ENCODE measurements around the gene CCL5.

The CCL5 gene

DNA sequence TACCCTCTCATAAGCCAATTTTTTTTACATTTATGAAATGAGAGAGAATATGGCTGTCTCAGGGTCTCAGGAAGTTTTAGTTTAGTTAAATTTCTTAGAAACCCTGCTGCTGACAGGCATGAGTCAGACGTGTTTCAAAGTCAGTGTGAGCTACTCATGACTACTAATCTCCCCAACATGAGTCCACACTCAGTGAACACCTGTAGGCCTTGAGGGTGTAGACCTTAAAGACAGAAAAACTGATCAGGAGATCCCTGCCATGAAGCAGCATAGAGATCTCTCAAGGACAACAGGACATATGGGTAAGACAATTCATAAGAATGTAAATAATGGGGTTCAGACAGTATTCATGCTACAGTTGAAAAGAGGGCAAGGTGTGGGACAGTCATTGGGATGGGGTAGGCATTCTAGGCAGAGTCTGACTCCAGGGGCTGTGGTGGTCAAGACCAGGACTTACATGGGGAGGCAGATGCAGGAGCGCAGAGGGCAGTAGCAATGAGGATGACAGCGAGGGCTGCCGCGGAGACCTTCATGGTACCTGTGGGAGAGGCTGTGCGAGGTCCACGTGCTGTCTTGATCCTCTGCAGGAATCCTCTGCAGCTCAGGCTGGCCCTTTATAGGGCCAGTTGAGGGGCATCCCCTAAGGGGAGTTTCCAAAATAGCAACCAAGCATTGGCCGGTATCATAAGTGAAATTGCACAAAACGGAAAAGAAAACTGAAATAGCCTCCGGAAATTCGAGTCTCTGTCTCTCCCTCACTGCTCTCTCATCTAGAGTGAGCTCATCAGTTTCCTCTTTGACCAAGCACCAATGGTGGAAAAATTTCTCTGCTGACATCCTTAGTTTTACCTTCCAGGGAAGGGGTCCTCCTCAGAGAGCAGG, at the start of gene CCL5:
TSS of gene CCL5 (minus strand) at position 588 of the 882 bp plus-strand sequence.
- no peak for DNase-seq

DNA sequence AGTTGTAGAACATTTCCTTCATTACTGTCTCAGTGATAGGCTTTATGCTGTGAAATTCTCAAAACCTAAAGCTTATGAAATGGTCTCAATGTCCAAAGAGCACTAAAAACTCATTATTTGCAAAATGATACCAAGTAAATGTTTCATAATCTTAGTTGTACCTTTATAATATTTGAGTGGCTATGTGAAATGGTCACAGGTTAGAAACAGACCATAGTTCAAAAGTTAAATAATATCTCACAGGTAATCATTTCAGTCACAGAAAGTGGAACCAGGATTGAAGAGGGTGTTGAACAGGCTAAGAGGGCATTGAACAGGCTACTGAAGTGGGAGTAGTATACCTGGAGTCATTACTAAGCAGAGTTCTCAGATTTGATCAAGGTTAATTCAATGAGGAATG, 47.6 kb upstream of the CCL5 start:
- DNase-seq = no peak

DNA sequence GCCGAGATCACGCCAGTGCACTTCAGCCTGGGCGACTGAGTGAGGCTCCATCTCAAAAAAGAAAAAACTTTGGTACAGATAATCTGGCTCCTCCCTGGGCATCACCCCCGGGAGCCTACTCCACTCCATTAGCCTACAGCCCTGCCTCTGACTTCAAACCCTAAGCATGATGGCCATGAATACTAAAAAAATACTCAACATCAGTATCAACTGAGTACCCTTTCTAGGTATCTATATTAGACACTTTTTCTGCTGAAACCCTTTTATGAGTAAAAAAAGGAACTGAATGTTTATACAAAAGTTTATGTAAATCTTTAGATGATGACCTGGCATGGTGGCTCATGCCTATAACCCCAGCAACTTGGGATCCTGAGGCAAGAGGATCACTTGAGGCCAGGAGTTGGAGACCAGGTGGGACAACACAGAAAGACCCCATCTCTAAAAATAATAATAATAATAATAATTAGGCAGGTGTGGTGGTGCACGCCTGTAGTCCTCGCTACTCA, 43.5 kb upstream of the CCL5 start:
- DNase-seq = no peak

DNA sequence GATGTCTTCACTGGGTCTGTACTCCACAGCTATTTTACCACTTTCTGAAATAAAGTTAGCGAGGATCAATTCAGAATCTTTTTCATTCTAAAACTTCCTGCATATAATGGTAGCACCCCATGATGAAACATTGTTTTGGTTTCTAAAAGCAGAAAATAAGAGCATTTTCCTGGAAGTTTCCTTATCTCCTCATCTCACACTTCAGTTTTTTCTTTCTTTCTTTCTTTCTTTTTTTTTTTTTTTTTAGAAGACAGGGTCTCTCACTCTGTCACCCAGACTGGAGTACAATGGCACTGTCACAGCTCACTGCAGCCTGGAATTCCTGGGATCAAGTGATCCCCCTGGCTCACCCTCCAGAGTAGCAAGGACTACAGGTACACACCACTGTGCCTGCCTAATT, 40.1 kb upstream of the CCL5 start:
- DNase-seq = no peak

DNA sequence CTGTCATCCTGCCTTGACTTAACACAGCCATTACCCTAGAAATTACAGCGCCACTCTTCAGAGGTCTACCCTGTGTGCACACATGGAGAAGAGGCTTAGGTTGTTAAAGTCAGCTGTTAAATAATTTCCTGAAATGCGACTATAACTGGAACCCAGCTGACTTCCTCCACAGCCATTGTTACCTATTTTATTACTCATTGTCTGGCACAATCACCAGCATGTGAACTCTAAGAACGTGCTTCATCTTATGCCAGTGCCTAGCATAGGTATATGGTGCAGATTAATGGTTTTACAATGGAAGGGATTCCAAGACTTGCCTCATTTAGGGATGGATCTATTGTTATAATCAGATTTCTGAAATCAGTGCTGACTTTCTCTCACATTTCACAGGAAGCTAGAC, 38.5 kb upstream of the CCL5 start:
- no peak for DNase-seq

DNA sequence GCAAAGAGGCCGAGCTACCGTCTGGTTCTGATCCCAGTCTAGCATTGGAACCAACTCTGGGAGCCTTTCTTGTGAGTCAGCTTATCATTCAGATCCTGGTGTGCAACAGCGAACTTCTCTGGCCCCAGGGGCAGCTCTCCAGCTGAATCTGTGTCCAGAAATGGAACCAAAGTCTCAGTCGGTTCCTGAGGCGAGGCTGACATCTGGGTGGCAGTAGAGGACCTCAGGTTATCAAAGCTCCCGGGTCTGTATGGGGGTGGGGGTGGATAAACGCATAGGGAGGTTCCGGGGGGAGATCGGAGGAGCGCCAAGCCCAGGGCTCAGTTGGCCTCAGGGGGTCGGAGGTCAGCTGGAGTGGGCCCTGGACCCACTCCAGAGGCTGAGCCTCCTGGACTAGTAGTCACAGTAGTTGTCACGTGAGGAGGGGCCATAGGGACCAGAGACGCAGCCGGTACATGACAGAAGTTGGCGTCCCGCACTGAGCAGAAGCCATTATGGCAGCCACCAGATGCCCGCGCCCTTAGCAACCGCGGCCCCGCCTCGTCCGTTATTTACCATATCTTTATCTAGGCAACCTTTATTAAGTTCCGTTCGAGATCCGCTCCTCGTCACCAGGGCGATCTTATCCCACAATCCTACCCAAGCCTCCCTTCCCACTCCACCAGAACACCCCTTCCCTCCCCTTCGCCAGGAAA, 37.5 kb upstream of the CCL5 start:
- DNase-seq = no peak

DNA sequence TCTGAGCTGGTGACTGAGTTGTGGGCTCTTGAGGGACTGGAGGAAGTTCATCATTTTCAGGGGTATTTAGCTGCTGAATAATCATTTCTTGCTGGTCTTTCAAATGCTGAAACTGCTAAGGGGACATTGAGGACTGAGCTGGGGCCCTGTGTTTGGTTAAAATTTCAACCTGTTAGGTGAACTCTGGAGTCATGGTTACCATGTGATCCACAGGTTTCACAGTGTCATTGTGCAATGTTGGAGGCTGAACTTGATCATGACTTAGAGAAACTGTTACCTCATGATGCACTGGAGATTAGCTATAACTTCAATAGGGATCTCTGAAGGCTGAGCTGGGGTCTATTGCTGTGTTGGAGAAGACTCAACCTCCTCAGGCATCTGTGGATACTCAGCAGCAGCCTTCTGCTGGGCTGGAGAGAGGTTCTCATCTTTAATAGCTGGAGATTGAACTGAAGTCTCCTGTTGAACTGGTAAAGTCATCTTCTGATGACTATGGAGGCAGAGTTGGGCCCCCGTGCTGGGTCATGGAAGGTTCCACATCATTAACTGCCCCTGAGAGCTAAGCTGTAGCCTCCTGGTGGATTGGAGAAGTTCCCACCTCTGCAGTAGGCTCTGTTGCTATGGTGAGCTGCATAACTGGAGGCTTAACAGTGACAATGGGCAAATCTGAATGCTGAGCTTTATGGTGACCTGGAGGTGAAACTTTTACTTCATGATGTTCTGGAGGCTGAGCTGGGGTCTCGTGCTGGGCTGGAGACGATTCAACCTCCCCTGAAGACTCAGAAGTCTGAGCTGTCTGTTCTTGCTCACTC, 35.2 kb upstream of the CCL5 start:
- no peak for DNase-seq

DNA sequence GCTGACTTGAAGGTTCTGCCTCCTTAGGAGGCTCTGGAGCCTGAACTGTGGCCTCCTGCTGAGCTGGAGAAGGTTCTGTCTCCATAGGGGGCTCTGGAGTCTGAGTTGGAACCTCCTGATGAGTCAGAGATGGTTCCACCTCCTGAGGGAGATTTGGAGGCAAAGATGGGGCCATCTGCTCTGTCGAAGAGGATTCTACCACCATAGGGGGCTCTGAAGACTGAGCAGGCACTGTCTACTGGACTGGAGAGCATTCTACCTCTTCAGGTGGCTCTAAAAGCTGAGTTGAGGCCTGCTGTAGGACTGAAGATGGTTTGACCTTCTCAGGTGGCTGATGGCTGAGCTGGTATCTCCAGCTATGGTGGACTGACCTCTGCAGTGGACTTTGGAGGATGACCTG, 34.2 kb upstream of the CCL5 start:
- DNase-seq = no peak

DNA sequence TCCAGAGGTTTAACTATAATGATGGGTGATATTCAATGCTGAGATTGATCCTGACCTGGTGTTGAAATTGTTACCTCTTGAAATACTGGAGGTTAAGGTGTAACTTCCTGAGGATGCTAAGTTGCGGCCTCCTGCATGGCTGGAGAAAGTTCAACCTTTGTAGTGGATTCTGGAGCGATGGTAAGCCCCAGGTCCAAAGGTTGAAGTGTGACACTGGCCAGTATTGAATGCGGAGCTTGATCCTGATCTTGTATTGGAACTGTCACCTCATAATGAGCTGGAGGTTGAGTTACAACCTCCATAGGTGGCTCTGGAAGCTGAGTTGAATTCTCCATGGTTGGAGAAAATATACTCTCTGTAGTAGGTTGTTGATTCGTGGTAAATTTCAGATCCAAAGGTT, 33.4 kb upstream of the CCL5 start:
- no peak for DNase-seq

DNA sequence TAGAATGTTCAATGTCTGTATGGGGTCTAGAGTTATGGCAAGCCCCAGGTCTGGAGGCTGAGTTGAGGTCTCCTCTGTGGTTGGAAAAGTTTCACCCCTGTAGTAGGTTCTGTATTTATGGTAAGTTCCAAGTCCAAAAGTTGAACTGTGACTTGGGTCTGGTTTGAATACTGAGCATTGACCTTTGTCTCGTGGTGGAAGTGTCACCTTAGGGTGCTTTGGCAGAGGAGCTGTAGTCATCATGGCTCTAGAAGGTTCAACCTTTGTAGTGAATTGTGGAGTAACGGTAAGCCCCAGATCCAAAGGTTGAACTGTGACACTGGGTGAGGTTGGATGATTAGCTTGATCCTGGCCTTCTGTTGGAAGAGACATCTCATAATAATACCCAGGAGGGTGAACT, 32.8 kb upstream of the CCL5 start:
- DNase-seq = no peak

DNA sequence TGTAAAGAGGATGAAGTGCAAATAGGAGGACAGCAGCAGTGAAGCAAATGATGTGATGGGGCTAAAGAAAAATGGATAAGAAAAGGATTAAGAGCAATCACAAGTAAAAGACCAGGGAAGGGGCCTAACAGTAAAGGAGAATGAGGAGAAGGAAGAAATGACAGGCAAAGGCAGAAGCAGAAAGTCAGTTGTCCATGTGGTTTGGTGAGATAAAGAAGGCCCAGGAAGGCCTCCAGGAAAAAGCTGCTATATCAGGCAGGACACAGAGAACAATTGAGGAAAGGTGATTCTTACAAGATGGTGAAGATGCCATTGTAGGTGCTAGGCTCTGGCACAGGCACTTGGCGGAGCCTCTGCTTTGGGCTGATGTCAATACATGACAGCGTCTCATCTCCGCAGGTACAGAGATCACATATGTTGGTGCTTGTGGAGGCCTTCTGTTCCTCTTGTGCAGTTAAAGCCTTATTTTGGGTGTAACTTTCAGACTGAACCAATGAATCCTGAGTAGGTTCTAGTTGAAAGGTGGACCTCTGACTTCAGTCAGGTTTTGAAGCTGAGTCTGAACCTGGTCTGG, 32.3 kb upstream of the CCL5 start:
- DNase-seq = no peak

DNA sequence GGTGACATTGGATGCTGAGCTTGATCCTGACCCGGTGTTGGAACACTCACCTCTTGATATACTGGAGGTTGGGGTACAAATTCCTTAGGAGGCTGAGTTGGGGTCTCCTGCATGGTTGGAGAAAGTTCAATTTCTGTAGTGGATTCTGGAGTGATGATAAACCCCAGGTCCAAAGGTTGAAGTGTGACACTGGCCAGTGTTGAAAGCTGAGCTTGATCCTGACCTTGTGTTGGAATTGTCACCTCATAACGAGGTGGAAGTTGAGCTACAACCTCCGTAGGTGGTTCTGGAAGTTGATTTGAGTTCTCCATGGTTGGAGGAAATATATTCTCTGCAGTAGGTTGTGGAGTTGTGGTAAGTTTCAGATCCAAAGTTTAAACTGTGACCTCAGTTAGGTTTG, 29.2 kb upstream of the CCL5 start:
- no peak for DNase-seq

DNA sequence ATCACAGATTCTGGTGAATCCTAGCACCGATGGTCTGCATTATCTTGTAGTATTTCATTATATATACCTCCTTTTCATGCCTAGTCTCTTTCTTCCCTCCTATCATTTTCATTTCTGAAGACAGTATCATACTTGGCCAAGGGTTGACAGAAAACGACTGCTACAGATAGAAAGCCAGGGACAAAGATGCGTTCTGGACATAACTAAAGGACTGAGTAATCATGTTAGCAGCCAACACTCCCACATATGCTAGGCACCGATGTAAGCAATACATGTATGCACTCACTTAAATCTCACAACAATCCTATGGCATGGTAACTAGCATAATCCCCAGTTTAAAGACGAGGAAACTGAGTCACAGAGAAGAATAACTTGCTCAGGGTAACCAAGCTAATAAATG, 27.5 kb upstream of the CCL5 start:
- no peak for DNase-seq

DNA sequence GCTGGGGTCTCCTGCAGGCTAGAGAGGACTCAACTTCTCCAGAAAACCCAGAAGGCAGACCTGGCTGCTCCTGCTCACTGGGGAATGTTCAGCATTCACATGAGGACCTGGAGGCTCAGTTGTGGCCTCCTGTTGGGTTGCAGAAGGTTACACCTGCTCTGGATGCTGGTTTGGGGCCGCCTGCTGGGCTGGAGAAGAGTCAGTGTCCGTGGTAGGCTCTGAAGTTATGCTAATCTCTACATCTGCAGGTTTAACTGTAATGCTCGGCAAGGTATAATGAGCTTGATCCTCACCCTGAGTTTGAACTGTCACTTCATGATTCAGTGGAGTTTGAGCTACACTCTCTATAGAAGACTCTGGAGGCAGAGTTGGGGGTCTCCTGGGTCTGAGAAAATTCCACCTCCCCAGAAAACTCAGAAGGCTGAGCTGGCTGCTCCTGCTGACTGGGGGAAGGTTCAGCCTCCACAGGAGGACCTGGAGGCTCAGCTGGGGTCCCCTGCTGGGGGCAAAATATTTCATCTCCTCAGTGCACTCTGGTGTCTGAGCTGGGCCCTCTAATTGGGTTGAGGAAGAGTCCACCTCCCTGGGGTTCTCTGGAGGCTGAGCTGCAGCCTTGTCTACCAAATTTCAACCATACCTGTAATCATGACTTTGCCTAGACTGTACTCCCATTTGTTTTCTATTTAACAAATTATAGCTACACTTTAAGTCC, 26.9 kb upstream of the CCL5 start:
- DNase-seq = no peak

DNA sequence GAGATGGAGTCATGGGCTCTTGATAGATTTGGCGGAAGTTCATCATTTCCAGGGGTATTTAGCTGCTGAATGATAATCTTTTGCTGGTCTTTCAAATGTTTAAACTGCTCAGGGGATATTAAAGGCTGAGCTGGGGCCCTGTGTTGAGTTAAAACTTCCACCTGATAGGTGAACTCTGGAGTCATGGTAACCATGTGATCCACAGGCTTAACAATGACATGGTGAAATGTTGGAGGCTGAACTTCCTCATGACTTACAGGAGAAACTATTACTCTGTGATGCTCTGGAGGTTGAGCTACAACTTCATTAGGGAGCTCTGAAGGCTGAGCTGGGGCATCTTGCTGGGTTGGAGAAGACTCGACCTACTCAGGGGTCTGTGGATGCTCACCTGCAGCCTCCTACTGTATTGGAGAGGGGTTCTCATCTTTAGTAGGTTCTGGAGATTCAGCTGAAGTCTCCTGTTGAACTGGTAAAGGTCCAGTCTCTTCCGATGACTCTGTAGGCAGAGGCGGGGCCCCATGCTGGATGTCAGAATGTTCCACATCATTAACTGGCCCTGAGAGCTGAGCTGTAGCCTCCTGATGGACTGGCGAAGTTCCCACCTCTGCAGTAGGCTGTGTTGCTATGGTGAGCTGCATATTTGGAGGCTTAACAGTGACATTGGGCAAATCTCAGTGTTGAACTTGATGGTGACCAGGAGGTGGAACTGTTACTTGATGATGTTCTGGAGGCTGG, 26.2 kb upstream of the CCL5 start:
- DNase-seq = no peak

DNA sequence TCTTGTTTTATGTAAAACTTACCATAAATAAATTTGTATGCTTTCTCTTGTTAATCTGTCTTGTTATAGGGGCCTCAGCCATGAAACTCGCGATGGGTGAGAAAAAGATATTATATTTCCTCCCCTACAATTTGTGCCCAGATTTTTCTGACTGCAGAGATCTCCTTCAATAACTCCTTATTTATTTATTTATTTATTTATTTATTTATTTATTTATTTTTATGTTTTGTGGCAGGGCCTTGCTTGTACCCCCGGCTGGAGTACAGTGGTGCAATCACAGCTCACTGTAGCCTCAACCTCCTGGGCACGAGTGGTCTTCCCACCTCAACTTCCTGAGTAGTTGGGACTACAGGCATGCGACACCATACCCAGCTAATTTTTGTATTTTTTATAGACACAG, 23.3 kb upstream of the CCL5 start:
- no peak for DNase-seq

DNA sequence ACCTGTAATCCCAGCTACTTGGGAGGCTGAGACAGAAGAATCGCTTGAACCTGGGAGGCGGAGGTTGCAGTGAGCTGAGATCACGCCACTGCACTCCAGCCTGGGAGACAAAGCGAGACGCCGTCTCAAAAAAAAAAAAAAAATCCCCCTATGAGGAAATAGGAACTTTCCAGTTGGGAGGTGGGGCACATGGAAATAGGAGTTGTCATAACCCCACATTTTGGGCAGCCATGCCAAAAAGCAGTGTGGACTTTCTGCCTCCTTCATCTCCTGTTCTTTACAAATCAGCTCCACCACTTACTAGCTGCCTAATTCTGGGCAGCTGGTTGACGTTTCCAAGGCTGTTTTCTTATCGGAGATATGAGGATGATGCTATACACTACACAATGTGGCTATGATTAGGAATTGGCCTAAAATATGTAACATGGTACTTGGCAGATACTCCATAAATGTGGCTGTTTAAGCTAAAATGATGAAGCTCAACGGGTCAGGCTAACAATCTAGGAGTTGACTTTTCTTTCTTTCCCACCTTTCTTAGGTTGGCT, 21.5 kb upstream of the CCL5 start:
- no peak for DNase-seq

DNA sequence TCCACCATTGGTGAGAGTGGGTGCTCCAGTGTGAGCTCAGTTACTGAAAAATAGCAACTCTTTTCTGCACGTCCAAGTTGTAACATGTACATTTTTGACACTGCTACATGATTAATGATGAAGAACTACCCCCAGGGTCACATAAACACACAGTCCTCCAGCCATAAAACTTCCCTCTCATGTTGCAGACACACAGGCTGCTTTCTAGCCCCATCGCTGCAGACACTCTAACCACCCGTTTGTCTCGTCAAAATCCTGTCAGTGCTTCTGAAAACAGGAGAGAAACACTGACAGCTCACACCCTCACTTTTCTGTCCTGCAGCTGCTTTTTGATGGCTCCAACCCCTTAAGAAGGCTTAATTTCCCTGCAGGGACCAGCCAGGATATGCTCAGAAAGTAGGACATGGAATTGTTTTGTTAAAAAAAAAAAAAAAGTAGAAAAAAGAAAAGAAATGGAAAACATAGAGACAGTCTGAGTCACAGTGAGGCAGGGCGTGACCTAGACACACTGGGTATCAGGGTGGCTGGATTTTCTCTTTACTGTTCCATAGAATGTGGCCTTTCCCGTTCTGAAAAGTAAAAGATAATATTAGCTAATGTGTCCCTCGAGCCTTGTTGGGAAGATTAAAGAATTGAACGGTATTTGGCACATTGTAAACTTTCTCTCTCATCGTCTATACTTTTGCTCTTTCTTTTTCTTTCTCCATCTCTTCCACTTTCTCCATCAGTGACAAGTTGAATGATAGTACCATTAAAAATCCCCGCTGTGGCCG, 20.7 kb upstream of the CCL5 start:
- DNase-seq = no peak

DNA sequence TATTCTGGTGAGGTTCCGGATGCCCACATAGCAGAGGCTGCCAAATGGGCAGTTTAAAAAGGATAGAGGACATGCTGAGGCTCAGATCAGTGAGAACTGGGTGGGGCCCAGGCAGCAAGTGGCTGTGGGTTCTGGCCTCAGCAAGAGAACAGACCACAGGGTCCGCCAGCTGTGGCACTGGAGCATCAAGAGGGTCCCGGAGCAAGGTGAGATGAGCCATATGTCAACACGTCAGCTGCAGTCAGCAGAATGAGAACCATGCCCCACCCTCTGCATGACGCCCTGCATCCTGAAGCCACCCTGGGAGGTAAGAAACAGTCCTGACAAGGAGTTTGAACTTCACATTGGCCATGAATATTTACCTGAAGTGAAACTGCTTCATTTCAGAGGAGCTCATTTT, 20.1 kb upstream of the CCL5 start:
- no peak for DNase-seq

DNA sequence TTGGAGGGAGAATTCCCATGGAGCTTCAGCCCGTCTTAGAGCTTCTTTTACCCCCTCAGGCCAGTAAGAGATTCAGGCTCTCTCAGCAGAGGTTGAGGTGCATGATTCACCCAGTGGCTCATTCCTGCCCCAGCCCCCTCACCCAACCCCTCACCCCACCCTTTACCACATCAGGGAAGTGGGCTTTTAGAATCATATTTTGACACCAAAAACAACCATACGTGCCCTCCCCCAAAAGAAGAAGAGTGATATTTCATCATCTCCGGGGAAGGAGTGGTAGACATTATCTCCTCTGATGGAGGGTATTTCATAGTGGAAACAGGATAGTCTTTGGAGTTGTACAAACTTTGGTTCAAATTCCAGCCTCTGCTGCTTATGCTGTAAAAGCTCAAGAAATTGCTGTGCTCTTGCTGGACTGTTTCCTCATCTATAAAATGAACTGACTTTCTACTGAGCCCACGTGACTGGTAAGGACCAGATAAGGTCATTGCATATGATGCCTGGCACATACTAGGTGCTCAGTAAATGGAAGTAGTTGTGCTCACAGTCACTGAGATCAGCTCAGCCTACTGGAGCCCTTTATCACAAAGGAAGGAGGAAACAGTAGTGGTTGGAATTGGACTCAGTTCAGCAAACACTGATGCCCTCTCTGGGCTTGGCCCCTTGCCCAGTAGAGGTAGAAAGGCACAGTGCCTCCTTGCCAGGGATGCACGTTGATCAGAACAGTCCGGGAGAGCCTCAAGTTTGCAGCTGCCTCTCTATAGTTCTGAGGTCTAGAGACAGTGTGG, 18.3 kb upstream of the CCL5 start:
- no peak for DNase-seq

Data from SW 1271 (cell line).